Thoracic aorta (tissue), 2 donors: ENCODE data around the gene OR5M3. TPM values are rescaled to one million over a fixed set of nuclear protein-coding genes. Genes with fewer than 3 reads are reported as not detected.

ENCODE experiments used
- ATAC-seq: fragments of 150-250 bp; one replicate; pipeline ENCODE4 v1.8.0; 2017; ENCODE audit warnings: low read depth; ENCODE audit not compliant: insufficient number of reproducible peaks, low FRiP score
- DNase-seq: peaks from one replicate; pipeline ENCODE4 v3.0.0-alpha.2; 2020; ENCODE audit warnings: low spot score
- H3K27ac ChIP-seq, 2 donors: fragments of 200-600 bp; sonication (generic); 1 replicate in 1 of 2; 2 replicates in 1 of 2; pipeline ENCODE4 v1.5.1; 2016; ENCODE audit warnings: mild to moderate bottlenecking in 2 of 2, moderate library complexity in 2 of 2
- H3K27me3 ChIP-seq: fragments of 200-600 bp; sonication (generic); replicated peaks from 2 replicates; pipeline ENCODE4 v1.6.0; 2016; ENCODE audit warnings: mild to moderate bottlenecking; ENCODE audit not compliant: insufficient read depth
- H3K36me3 ChIP-seq: fragments of 200-600 bp; sonication (generic); one replicate; pipeline ENCODE4 v1.5.1; 2016
- H3K4me1 ChIP-seq, 2 donors: fragments of 200-600 bp; sonication (generic); 1 replicate in 1 of 2; 2 replicates in 1 of 2; pipeline versions ENCODE4 v1.5.1 to v1.6.0; 2016; ENCODE audit warnings: low read depth in 2 of 2, mild to moderate bottlenecking in 1 of 2; ENCODE audit not compliant: control insufficient read depth in 1 of 2
- H3K4me3 ChIP-seq: fragments of 200-600 bp; sonication (generic); 2 replicates; pipeline ENCODE4 v1.5.1; 2016; ENCODE audit warnings: mild to moderate bottlenecking
- H3K9me3 ChIP-seq: fragments of 200-600 bp; sonication (generic); 2 replicates; pipeline ENCODE4 v1.5.1; 2016
- total RNA-seq, 2 donors: library from RNA; depleted of rRNA; stranded (reverse); fragments of >200 nt; gene quantifications; one replicate each; pipeline versions ENCODE4 v1.1.0 to v1.2.3, GENCODE V29; 2016
- TF ChIP-seq, protein P1 (sequence below): fragments of 200-600 bp; sonication (generic); IDR thresholded peaks from one replicate; pipeline ENCODE4 v1.5.1; 2019; ENCODE audit warnings: antibody characterized with exemption

Gene OR5M3
- total RNA-seq, 2 donors from 2014 or later, result not detected

- DNase-seq (no peak), ATAC-seq (no peak)
- TF ChIP-seq, protein P1, sequence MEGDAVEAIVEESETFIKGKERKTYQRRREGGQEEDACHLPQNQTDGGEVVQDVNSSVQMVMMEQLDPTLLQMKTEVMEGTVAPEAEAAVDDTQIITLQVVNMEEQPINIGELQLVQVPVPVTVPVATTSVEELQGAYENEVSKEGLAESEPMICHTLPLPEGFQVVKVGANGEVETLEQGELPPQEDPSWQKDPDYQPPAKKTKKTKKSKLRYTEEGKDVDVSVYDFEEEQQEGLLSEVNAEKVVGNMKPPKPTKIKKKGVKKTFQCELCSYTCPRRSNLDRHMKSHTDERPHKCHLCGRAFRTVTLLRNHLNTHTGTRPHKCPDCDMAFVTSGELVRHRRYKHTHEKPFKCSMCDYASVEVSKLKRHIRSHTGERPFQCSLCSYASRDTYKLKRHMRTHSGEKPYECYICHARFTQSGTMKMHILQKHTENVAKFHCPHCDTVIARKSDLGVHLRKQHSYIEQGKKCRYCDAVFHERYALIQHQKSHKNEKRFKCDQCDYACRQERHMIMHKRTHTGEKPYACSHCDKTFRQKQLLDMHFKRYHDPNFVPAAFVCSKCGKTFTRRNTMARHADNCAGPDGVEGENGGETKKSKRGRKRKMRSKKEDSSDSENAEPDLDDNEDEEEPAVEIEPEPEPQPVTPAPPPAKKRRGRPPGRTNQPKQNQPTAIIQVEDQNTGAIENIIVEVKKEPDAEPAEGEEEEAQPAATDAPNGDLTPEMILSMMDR, result no peak
These were observed 19.6 kb downstream of the OR5M3 start for GRCh38 chr11:56453521-56453920.

More at GRCh38 chr11:56453521-56453920, 19.6 kb downstream of the OR5M3 start:
- H3K36me3 ChIP-seq, result no peaks in the 10 kb centered on the region
- H3K9me3 ChIP-seq, result no peaks in the 10 kb centered on the region
- no peak overlapping the region for H3K4me3 ChIP-seq
- H3K4me1 ChIP-seq, result no peaks in the 10 kb centered on the region
- no peak overlapping the region for H3K27ac ChIP-seq
- no peaks in the 10 kb centered on the region for H3K27me3 ChIP-seq

Other genes starting within 250 kb of the OR5M3 start
- gene OR5T2, start 239.1 kb downstream of the OR5M3 start, total RNA-seq, result not detected
- gene OR5T3, start 221.1 kb downstream of the OR5M3 start, total RNA-seq, result not detected
- not detected for gene OR5T1, start 199.2 kb downstream of the OR5M3 start, total RNA-seq
- gene OR8H1, start 181.1 kb downstream of the OR5M3 start, total RNA-seq, result not detected
- not detected for gene OR8K3, start 158.2 kb downstream of the OR5M3 start, total RNA-seq
- not detected for gene OR8K1, start 127.3 kb downstream of the OR5M3 start, total RNA-seq
- gene OR8J1, start 119.1 kb downstream of the OR5M3 start, total RNA-seq, result not detected
- gene OR8U1, start 97.7 kb downstream of the OR5M3 start, total RNA-seq, result not detected
- gene OR5AL1, start 60.7 kb downstream of the OR5M3 start, total RNA-seq, result not detected
- not detected for gene OR5M8, start 18.0 kb upstream of the OR5M3 start, total RNA-seq
- gene OR5M11, start 69.9 kb upstream of the OR5M3 start, total RNA-seq, result not detected
- not detected for gene OR5M10, start 104.4 kb upstream of the OR5M3 start, total RNA-seq
- not detected for gene OR5M1, start 141.5 kb upstream of the OR5M3 start, total RNA-seq
- gene OR5AP2, start 169.1 kb upstream of the OR5M3 start, total RNA-seq, result not detected
- gene OR5AR1, start 190.3 kb upstream of the OR5M3 start, total RNA-seq, result not detected
- gene OR9G1, start 225.7 kb upstream of the OR5M3 start, total RNA-seq, result not detected